MM.1S (cell line): ENCODE data around the gene KRT4.

Experiments used
- EZH2 ChIP-seq: fragments of 300-600 bp; sonication (generic); optimal IDR thresholded peaks from 2 replicates; pipeline ENCODE3; 2017; ENCODE audit warnings: low read depth, mild to moderate bottlenecking, antibody characterized with exemption, low read length, mixed read lengths
- EZH2phosphoT487 ChIP-seq: fragments of 300-600 bp; sonication (generic); IDR thresholded peaks from 2 replicates; pipeline ENCODE4 v1.6.1; 2018; ENCODE audit warnings: antibody characterized with exemption, low read length
- TF ChIP-seq, protein P1 (sequence below): fragments of 300-600 bp; sonication (generic); IDR thresholded peaks from 2 replicates; pipeline ENCODE4 v1.5.1; 2016; ENCODE audit warnings: antibody characterized with exemption, low read length, mixed read lengths

- TF ChIP-seq, protein P1, sequence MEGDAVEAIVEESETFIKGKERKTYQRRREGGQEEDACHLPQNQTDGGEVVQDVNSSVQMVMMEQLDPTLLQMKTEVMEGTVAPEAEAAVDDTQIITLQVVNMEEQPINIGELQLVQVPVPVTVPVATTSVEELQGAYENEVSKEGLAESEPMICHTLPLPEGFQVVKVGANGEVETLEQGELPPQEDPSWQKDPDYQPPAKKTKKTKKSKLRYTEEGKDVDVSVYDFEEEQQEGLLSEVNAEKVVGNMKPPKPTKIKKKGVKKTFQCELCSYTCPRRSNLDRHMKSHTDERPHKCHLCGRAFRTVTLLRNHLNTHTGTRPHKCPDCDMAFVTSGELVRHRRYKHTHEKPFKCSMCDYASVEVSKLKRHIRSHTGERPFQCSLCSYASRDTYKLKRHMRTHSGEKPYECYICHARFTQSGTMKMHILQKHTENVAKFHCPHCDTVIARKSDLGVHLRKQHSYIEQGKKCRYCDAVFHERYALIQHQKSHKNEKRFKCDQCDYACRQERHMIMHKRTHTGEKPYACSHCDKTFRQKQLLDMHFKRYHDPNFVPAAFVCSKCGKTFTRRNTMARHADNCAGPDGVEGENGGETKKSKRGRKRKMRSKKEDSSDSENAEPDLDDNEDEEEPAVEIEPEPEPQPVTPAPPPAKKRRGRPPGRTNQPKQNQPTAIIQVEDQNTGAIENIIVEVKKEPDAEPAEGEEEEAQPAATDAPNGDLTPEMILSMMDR = no peak
- TF ChIP-seq EZH2 (no peak), EZH2phosphoT487 (no peak)
Observed at GRCh38 chr12:52808573-52809160, 5.2 kb downstream of the KRT4 start.
